Mononuclear cell (primary cell): ENCODE results near the gene CARD10. TPM values are rescaled to one million over a fixed set of nuclear protein-coding genes. Genes with fewer than 3 reads are reported as not detected.

Experiments
- H3K27me3 ChIP-seq: 2 replicates; pipeline ENCODE4 v1.6.0; 2011; ENCODE audit warnings: low read length, control low read depth; ENCODE audit not compliant: insufficient read depth
- H3K4me1 ChIP-seq: 2 replicates; pipeline ENCODE4 v1.5.1; 2011; ENCODE audit warnings: mild to moderate bottlenecking, low read length, control low read depth; ENCODE audit not compliant: insufficient read depth
- H3K4me3 ChIP-seq: 2 replicates; pipeline ENCODE4 v1.5.1; 2011; ENCODE audit warnings: mild to moderate bottlenecking, low read length, moderate library complexity
- H3K9me3 ChIP-seq: 2 replicates; pipeline ENCODE4 v1.5.1; 2011; ENCODE audit warnings: low read depth, mild to moderate bottlenecking, control low read depth, low read length
- total RNA-seq: library from RNA; depleted of rRNA; stranded (reverse); fragments of >200 nt; gene quantifications from one replicate; pipeline ENCODE4 v1.2.3, GENCODE V29; 2012

CARD10 gene
- total RNA-seq, 1 donor, result not detected

GRCh38 chr22:37462983-37463382, 56.2 kb downstream of the CARD10 start:
- no peaks in the 10 kb centered on the region for H3K4me1 ChIP-seq
- no peaks in the 10 kb centered on the region for H3K9me3 ChIP-seq
- H3K4me3 ChIP-seq, result no peak overlapping the region
- H3K27me3 ChIP-seq, result no peaks in the 10 kb centered on the region

- H3K9me3 ChIP-seq, result no peaks in the 10 kb centered on the region
- H3K27me3 ChIP-seq, result no peaks in the 10 kb centered on the region
- H3K4me3 ChIP-seq, result no peak overlapping the region
Measured at GRCh38 chr22:37462436-37462835, 56.8 kb downstream of the CARD10 start.

DNA sequence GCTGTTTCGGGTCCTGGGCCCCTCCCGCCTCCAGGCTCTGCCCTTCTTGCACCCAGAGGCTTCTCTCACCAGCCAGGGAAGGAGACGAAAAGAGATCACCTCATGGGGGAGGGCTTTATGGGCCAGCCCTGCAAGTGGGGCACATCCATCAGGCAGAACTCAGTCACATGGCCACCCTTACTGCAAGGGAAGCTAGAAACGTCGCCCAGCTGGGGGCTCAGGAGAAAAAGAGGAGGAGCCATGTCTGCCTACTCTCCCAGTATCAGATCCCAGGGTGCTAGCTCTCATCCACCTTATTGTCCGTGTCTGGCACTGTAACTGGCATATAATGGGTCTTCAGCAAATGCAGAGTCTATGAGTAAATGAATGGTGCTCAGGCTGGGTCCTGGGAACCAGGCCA, 57.3 kb downstream of the CARD10 start:
- H3K9me3 ChIP-seq, result no peaks in the 10 kb centered on the region
- no peaks in the 10 kb centered on the region for H3K4me1 ChIP-seq
- H3K4me3 ChIP-seq, result no peak overlapping the region
- no peaks in the 10 kb centered on the region for H3K27me3 ChIP-seq

More at GRCh38 chr22:37462436-37462835, 56.8 kb downstream of the CARD10 start:
- no peaks in the 10 kb centered on the region for H3K4me1 ChIP-seq

DNA sequence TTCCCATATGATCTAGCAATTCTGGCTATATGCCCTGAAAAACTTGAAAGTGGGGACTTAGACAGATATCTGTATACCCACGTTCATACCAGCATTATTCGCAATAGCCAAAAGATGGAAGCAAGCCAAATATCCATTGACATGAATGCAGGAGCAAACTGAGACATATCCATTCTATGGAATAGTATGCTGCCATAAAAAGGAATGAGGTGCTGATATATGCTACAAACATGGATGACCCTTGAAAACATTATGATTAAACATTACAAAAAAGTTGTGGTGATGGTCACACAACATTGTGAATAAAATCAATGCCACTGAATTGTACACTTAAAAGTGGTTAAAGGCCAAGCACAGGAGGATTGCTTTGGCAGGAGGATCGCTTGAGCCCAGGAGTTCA, 58.5 kb downstream of the CARD10 start:
- no peaks in the 10 kb centered on the region for H3K27me3 ChIP-seq
- H3K9me3 ChIP-seq, result no peaks in the 10 kb centered on the region
- no peak overlapping the region for H3K4me3 ChIP-seq
- no peaks in the 10 kb centered on the region for H3K4me1 ChIP-seq

GRCh38 chr22:37459206-37459605, 60.0 kb downstream of the CARD10 start:
- no peaks in the 10 kb centered on the region for H3K27me3 ChIP-seq
- no peaks in the 10 kb centered on the region for H3K4me1 ChIP-seq
- no peaks in the 10 kb centered on the region for H3K9me3 ChIP-seq
- no peak overlapping the region for H3K4me3 ChIP-seq

DNA sequence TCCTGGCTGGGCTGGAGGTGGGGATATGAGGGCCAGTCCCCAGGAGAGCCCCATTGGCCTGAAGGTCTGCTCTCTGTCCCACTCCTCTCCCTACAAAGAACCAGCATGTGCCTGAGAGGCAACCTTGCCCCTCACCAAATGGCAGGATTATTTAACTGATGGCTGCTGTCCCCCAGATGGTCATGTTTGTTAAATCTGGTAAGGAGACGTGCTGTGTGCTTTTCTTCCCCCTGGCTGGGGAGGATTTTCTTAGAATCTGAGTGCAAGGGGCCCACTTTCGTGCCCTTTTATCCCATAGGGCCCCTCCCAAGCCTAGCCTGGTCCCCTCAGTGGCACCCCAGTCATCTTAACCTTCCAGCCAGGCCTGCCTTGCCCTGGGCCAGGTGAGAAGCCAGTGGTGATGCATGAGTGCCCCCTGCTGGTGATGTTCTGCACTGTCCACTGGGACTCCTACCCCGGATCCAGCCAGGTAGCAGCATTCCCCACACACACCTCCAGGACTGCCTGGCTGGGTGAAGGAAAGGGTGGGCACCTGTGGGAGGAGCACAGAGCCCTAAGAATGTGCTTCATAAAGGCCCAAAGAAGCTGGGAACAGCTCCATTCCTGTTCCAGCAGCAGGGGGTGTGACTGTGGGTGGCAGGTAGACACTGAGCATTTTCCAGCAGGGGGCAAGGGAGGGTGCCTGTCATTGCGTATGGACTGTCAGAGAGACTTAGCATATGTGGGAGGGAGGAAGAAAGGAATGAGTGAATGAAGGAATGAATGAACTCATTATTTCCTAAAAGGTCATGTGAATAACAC, 61.9 kb downstream of the CARD10 start:
- Histone ChIP-seq H3K4me1 (no peaks in the 10 kb centered on the region), H3K27me3 (no peaks in the 10 kb centered on the region), H3K9me3 (no peaks in the 10 kb centered on the region), H3K4me3 (no peak overlapping the region)

DNA sequence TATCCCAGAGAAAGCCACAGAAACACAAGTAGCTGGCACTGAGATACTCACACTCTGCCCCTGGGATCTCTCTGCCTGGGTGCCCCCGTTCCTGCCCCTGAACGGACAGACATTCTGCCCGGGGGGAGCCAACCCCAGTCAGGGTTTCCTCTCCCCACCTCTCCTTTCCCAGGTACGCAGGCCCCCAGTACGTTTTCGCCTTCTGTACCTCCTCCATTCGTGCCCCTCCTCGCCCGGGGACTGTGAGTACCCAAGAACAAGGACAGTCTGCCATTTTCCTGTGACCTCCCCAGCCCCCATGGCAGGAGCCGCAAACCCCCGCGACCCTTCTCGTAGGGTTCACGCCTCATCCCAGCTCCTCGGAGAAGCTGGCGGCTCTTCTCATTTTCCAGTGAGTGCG, 62.9 kb downstream of the CARD10 start:
- no peak overlapping the region for H3K4me3 ChIP-seq
- H3K4me1 ChIP-seq, result no peaks in the 10 kb centered on the region
- H3K27me3 ChIP-seq, result no peaks in the 10 kb centered on the region
- H3K9me3 ChIP-seq, result no peaks in the 10 kb centered on the region

DNA sequence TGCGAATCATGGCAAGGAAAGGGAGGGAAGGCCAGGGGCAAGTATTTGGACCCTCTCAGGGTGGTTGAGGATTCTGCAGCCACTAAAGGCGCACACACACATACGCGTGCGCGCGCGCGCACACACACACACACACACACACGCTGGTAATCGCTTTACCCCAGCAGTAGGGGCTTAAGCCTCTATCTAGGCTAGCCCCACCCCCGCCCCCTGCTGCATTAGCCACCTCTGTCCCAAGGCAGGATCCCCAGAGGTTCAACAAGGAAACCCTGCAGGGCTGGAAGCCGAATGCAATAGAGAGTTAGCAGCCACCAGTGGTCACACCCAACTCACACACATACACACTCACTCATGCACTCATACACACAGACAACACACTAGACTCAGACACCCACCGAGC, 63.3 kb downstream of the CARD10 start:
- no peaks in the 10 kb centered on the region for H3K9me3 ChIP-seq
- no peak overlapping the region for H3K4me3 ChIP-seq
- no peaks in the 10 kb centered on the region for H3K4me1 ChIP-seq
- H3K27me3 ChIP-seq, result no peaks in the 10 kb centered on the region

DNA sequence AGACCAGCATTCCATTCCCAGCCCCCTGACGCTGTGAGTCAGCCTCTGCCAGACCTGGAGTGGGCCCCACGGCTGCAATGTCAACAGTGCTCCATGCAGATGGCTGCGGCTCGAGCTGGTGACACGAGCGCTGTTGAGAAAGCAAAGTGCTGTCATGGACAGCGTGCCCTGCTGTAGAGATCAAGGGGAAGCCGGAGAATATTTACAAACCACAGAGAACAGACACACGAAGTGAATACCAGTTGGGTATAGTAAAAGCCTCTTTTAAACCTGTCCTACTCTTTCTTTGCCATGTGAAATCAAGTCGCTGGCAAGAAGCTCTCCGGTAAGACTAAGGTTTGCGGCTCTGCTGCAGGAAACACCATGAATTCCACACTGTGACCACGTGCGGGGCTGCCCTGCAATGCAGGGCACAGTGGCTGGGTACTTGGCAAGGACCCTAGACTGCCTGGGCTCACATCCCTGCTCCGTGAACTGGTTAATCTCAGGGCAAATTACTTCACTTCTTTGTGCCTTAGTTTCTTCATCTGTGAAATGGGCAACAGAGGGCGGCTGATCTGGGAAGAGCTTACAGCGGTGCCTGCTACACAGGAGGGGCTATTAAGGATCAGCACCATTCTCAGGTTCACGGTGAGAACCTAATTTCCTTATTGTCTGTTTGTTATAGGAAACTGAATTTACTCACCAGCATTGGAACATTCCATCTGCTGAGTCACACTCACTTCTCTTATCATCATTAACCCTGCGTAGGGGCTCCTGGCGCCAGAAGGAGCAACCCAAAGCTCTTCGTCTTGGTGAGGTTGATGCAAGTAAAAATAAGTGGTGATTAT, 64.1 kb downstream of the CARD10 start:
- Histone ChIP-seq H3K27me3 (no peaks in the 10 kb centered on the region), H3K9me3 (no peaks in the 10 kb centered on the region), H3K4me3 (no peak overlapping the region), H3K4me1 (no peaks in the 10 kb centered on the region)

DNA sequence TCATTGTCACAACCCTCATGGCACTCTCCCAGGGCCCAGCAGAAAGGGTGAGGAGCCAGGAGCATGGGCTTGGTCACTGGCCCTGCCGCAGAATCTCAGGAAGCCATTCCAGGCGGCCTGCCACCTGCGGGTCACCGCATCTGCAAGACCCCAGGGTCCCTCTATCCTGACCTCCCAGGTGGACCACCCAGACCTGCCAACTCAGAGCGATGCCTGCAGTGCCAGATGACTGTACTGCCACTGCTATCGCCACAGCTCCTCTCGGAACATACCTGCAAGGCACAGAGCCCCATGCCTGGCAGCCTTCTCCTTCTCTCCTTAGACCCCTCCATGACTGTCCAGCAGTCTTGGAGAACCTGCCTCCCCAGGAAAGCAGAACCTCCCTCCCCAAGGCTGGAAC, 65.5 kb downstream of the CARD10 start:
- Histone ChIP-seq H3K27me3 (no peaks in the 10 kb centered on the region), H3K4me1 (no peaks in the 10 kb centered on the region), H3K9me3 (no peaks in the 10 kb centered on the region), H3K4me3 (no peak overlapping the region)

GRCh38 chr22:37451218-37451617, 68.0 kb downstream of the CARD10 start:
- H3K9me3 ChIP-seq, result no peaks in the 10 kb centered on the region
- H3K27me3 ChIP-seq, result no peaks in the 10 kb centered on the region
- H3K4me1 ChIP-seq, result no peaks in the 10 kb centered on the region
- no peak overlapping the region for H3K4me3 ChIP-seq

DNA sequence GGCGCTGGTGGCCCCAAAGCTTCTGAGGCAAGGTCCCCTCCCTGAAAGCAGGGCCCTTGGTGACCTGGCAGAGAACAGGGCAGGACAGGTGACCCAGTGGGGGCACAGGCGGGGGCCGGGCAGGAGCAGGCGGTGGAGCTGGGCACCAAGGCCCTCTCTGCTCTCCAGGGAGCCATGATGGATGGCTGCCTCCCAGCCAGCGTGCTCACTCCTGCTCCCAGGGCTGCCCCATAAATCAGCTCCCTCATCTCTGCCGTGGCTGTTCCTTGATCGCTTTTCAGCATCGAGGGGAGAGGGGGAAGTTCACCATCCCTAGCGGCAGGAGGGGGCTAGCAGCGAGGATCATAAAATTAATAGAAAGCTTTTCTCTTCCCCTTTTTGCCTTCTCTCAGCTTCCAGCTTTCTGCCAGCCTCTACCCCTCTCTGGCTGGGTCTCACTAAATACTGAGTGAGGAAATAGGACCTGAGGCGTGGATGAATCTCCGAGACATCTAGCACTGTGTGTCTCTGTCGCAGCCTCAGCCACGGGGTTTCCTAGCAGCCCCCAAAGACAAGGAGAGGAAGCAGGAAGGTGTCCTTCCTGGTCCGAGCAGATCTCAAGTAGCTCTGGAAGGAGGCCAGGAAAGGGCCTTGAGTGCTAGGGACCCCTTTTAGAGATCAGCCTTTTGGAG, 69.7 kb downstream of the CARD10 start:
- Histone ChIP-seq H3K4me3 (no peak overlapping the region), H3K9me3 (no peaks in the 10 kb centered on the region), H3K4me1 (no peaks in the 10 kb centered on the region)

GRCh38 chr22:37448516-37449127, 70.6 kb downstream of the CARD10 start:
- no peaks in the 10 kb centered on the region for H3K27me3 ChIP-seq
- H3K4me1 ChIP-seq, result no peaks in the 10 kb centered on the region
- no peaks in the 10 kb centered on the region for H3K9me3 ChIP-seq
- H3K4me3 ChIP-seq, result no peak overlapping the region

More for the DNA sequence above, 69.7 kb downstream of the CARD10 start:
- no peaks in the 10 kb centered on the region for H3K27me3 ChIP-seq

- Histone ChIP-seq H3K9me3 (no peaks in the 10 kb centered on the region), H3K4me3 (no peak overlapping the region), H3K27me3 (no peaks in the 10 kb centered on the region), H3K4me1 (peaks cover 3% of the 10 kb centered on the region)
Measured at GRCh38 chr22:37445501-37445900, 73.7 kb downstream of the CARD10 start.

GRCh38 chr22:37443977-37444376, 75.2 kb downstream of the CARD10 start:
- no peaks in the 10 kb centered on the region for H3K9me3 ChIP-seq
- peaks cover 3% of the 10 kb centered on the region for H3K4me1 ChIP-seq
- H3K4me3 ChIP-seq, result no peak overlapping the region
- peaks cover 2% of the 10 kb centered on the region for H3K27me3 ChIP-seq
